SK-N-SH (cell line): ENCODE measurements around the gene SELENOI. TPM values are rescaled to one million over a fixed set of nuclear protein-coding genes. Genes with fewer than 3 reads are reported as not detected.
"Not testable (repeated sequence)": the region's sequence is repeated elsewhere in the genome, so short reads cannot be mapped to it uniquely, and the experiment has no call there.

Experiments
- CTCF ChIA-PET: fragments of 300-600, 350-600 bp; formaldehyde crosslinking; extraction: SDS; loops from one replicate; lab custom pipeline; 2021; lab: Yijun Ruan, JAX
- POLR2A ChIA-PET: fragments of 350-600 bp; sonication (Branson Sonifier 250); formaldehyde crosslinking; extraction: SDS; loops from one replicate; lab custom pipeline; 2020; ENCODE audit warnings: antibody characterized with exemption, inconsistent platforms; lab: Yijun Ruan, JAX
- DNase-seq: peaks from one replicate; pipeline ENCODE4 v3.0.0; 2012
- H2AFZ ChIP-seq: fragments of 200-600 bp; sonication (generic); 2 replicates; pipeline ENCODE4 v1.8.1; 2016; ENCODE audit warnings: antibody characterized with exemption, mild to moderate bottlenecking, low read depth
- H3F3A ChIP-seq: fragments of 200-600 bp; sonication (generic); replicated peaks from 2 replicates; pipeline ENCODE3; 2016; ENCODE audit warnings: antibody characterized with exemption, mild to moderate bottlenecking; ENCODE audit not compliant: insufficient read depth
- H3K27ac ChIP-seq, 2 experiments: fragments of 200-500 bp in 1 of 2; fragments of 200-600 bp in 1 of 2; sonication (Bioruptor generic) in 1 of 2; sonication (generic), shearing (Covaris generic) in 1 of 2; 2 replicates each; pipeline versions ENCODE4 v1.5.1 to v1.6.1; 2014 to 2016; ENCODE audit warnings: low read depth in 2 of 2, inconsistent platforms in 1 of 2, low read length in 1 of 2, mild to moderate bottlenecking in 1 of 2, mixed read lengths in 1 of 2
- H3K27me3 ChIP-seq: fragments of 200-600 bp; sonication (generic), shearing (Covaris generic); 2 replicates; pipeline ENCODE4 v1.6.1; 2016; ENCODE audit warnings: mixed run types; ENCODE audit not compliant: insufficient read depth
- H3K36me3 ChIP-seq, 2 experiments: fragments of 200-500 bp in 1 of 2; fragments of 200-600 bp in 1 of 2; sonication (Bioruptor generic) in 1 of 2; sonication (generic) in 1 of 2; replicated peaks in 1 of 2; 2 replicates each; pipeline versions ENCODE3 to v1.5.1; 2014 to 2016; ENCODE audit warnings: low read length in 1 of 2, mild to moderate bottlenecking in 1 of 2; ENCODE audit not compliant: insufficient read depth in 2 of 2, control insufficient read depth in 1 of 2
- H3K4me1 ChIP-seq, 2 experiments: fragments of 200-500 bp in 1 of 2; fragments of 200-600 bp in 1 of 2; sonication (Bioruptor generic) in 1 of 2; sonication (generic), shearing (Covaris generic) in 1 of 2; 2 replicates each; pipeline versions ENCODE4 v1.5.1 to v1.6.1; 2014 to 2016; ENCODE audit warnings: low read depth in 1 of 2, low read length in 1 of 2, mixed run types in 1 of 2; ENCODE audit not compliant: insufficient read depth in 2 of 2, control insufficient read depth in 1 of 2
- H3K4me2 ChIP-seq: fragments of 200-600 bp; sonication (generic), shearing (Covaris generic); 2 replicates; pipeline ENCODE4 v1.6.1; 2017; ENCODE audit warnings: mixed run types
- H3K4me3 ChIP-seq, 2 experiments: fragments of 200-500 bp in 1 of 2; fragments of 200-600 bp in 1 of 2; sonication (Bioruptor generic) in 1 of 2; sonication (generic), shearing (Covaris generic) in 1 of 2; 2 replicates each; pipeline versions ENCODE4 v1.5.1 to v1.8.1; 2014 to 2016; ENCODE audit warnings: low read depth in 2 of 2, inconsistent platforms in 1 of 2, low read length in 1 of 2, mild to moderate bottlenecking in 1 of 2, mixed read lengths in 1 of 2, moderate library complexity in 1 of 2
- H3K79me2 ChIP-seq: fragments of 200-600 bp; sonication (generic); 2 replicates; pipeline ENCODE4 v1.8.1; 2017; ENCODE audit warnings: mild to moderate bottlenecking; ENCODE audit not compliant: insufficient read depth
- H3K9ac ChIP-seq: fragments of 200-600 bp; sonication (generic); 2 replicates; pipeline ENCODE4 v1.6.1; 2017; ENCODE audit warnings: mixed run types
- H3K9me2 ChIP-seq: fragments of 200-600 bp; sonication (generic); 2 replicates; pipeline ENCODE4 v1.6.1; 2017; ENCODE audit warnings: mixed run types
- H3K9me3 ChIP-seq: fragments of 200-600 bp; sonication (generic); 2 replicates; pipeline ENCODE4 v1.6.1; 2017; ENCODE audit warnings: mixed run types, mild to moderate bottlenecking, moderate library complexity
- H4K20me1 ChIP-seq: fragments of 200-600 bp; sonication (generic); 2 replicates; pipeline ENCODE4 v1.6.1; 2017; ENCODE audit warnings: mild to moderate bottlenecking, mixed run types; ENCODE audit not compliant: insufficient read depth
- ELF1 ChIP-seq: IDR thresholded peaks from 2 replicates; pipeline ENCODE4 v1.4.0; 2012
- EP300 ChIP-seq, 2 experiments: IDR thresholded peaks; 2 replicates each; pipeline versions ENCODE4 v1.4.0 to v1.6.1; 2012; ENCODE audit warnings: borderline replicate concordance in 1 of 2, low read depth in 1 of 2, low read length in 1 of 2
- EZH2phosphoT487 ChIP-seq: fragments of 200-600 bp; sonication (generic); IDR thresholded peaks from 2 replicates; pipeline ENCODE4 v1.6.1; 2017; ENCODE audit warnings: low read depth, mixed run types, mild to moderate bottlenecking, antibody characterized with exemption, moderate library complexity, borderline replicate concordance
- FOSL2 ChIP-seq: IDR thresholded peaks from 2 replicates; pipeline ENCODE4 v1.4.0; 2012; ENCODE audit warnings: low read depth, mild to moderate bottlenecking, moderate library complexity, borderline replicate concordance
- GATA2 ChIP-seq: sonication (generic); formaldehyde crosslinking; IDR thresholded peaks from 2 replicates; pipeline ENCODE4 v1.5.0; 2020; ENCODE audit warnings: mild to moderate bottlenecking, missing genetic modification reagents
- IRF3 ChIP-seq: fragments of 150-350 bp; IDR thresholded peaks from 2 replicates; pipeline ENCODE4 v1.6.1; 2016; ENCODE audit warnings: mild to moderate bottlenecking, low read depth, low read length
- JUND ChIP-seq: IDR thresholded peaks from 2 replicates; pipeline ENCODE4 v1.4.0; 2012
- MAX ChIP-seq: IDR thresholded peaks from 2 replicates; pipeline ENCODE4 v1.4.0; 2012; ENCODE audit warnings: low read depth
- NFIC ChIP-seq: IDR thresholded peaks from 2 replicates; pipeline ENCODE4 v1.4.0; 2012; ENCODE audit warnings: borderline replicate concordance
- POLR2AphosphoS5 ChIP-seq: IDR thresholded peaks from 2 replicates; pipeline ENCODE4 v1.6.1; 2012; ENCODE audit warnings: low read depth, low read length
- RAD21 ChIP-seq: IDR thresholded peaks from 2 replicates; pipeline ENCODE4 v1.6.1; 2012; ENCODE audit warnings: mild to moderate bottlenecking, low read length
- RCOR1 ChIP-seq: fragments of 150-350 bp; IDR thresholded peaks from 2 replicates; pipeline ENCODE4 v1.6.1; 2017; ENCODE audit warnings: antibody characterized with exemption, low read length
- RFX5 ChIP-seq: IDR thresholded peaks from 2 replicates; pipeline ENCODE4 v1.6.1; 2012; ENCODE audit warnings: mild to moderate bottlenecking, improper control_type of control experiment, low read length
- SMC3 ChIP-seq: IDR thresholded peaks from 2 replicates; pipeline ENCODE4 v1.6.1; 2012; ENCODE audit warnings: low read depth, low read length, improper control_type of control experiment
- TCF12 ChIP-seq: IDR thresholded peaks from 2 replicates; pipeline ENCODE4 v1.4.0; 2012
- TEAD4 ChIP-seq: IDR thresholded peaks from 2 replicates; pipeline ENCODE4 v1.4.0; 2012; ENCODE audit warnings: mild to moderate bottlenecking, borderline replicate concordance; ENCODE audit not compliant: insufficient read depth
- WGBS: methylation state at CpG from one replicate; pipeline ENCODE4 v1.1.6; 2017; ENCODE audit warnings: low lambda C conversion rate; 5-methylcytosine and 5-hydroxymethylcytosine counted together
- polyA plus RNA-seq, 3 experiments: library from polyadenylated mRNA; depleted of rRNA; stranded (reverse); fragments of >200 nt; gene quantifications; 2 replicates each; pipeline ENCODE4 v1.2.3, GENCODE V29; 2012
- TF ChIP-seq, protein P1 (sequence below): fragments of 200-600 bp; sonication (generic); IDR thresholded peaks from 2 replicates; pipeline ENCODE4 v1.6.1; 2017; ENCODE audit warnings: antibody characterized with exemption, mild to moderate bottlenecking, moderate library complexity
- TF ChIP-seq, protein P2 (sequence below): IDR thresholded peaks from 2 replicates; pipeline ENCODE4; 2012

Gene SELENOI
- polyA plus RNA-seq, 1 of the 3 experiments (the other 2 are of a cell fraction), result 4.4 TPM

DNA sequence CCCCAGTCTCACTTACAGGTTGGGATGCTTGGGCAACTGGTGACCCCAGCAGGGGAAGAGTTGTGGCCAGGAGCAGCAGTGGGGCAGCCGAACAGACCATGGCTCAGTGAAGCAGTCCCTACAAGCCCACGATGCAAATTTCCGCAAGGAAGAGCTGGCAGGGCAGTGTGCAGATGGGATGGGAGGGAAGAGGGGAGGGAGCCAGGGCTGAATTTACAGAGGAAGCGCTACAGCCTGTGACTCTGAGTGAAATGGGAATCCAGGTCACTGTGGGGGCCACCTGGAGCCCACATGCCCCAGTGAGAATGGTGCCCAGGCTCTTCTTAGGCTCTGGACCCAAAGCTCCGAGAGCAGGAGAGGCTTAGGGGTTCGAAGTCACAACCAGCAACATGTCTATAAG is 27.0 kb upstream of the SELENOI start:
- Histone ChIP-seq H3K27me3 (peaks cover 15% of the 10 kb centered on the region; the same call in 1 of the 2 replicates), H3K27ac (no peak overlapping the region), H3K36me3 (no peaks in the 10 kb centered on the region), H3K79me2 (no peaks in the 10 kb centered on the region)
- TF ChIP-seq RCOR1 (no peak), ELF1 (no peak), GATA2 (CRISPR knock-in tag) (no peak), EZH2phosphoT487 (no peak), TCF12 (no peak), RAD21 (no peak), POLR2AphosphoS5 (no peak)
- TF ChIP-seq, all 33 proteins: peak for 0
- whole genome bisulfite sequencing, result 63% methylated on average over 6 of the region's 6 CpGs
- no peak overlapping the region for H3K9ac ChIP-seq
- no peaks in the 10 kb centered on the region for H3K9me3 ChIP-seq
- H3K4me3 ChIP-seq, result no peak overlapping the region
- no peak overlapping the region for H2AFZ ChIP-seq
- ChIA-PET CTCF (interaction anchor here (1.0 to 7.2 kb wide), 4 partner anchors 9 to 259 kb away, joined by 3 to 68 read pairs (median 27); no protein-coding TSS in a partner anchor), POLR2A (no interaction called here)
- no peaks in the 10 kb centered on the region for H3K9me2 ChIP-seq
- H3F3A ChIP-seq, result no peaks in the 10 kb centered on the region
- DNase-seq, result no peak
- no peak overlapping the region for H3K4me2 ChIP-seq
- peaks cover 0 to 5% of the 10 kb centered on the region in 2 experiments; a peak in 1 of 4 replicates for H3K4me1 ChIP-seq
- H4K20me1 ChIP-seq, result no peaks in the 10 kb centered on the region

- H3K9me3 ChIP-seq, H3K27me3 ChIP-seq, H3F3A ChIP-seq, H3K4me3 ChIP-seq, H4K20me1 ChIP-seq, H3K36me3 ChIP-seq, H3K79me2 ChIP-seq, H3K9ac ChIP-seq, H3K4me2 ChIP-seq, H3K27ac ChIP-seq, H2AFZ ChIP-seq, DNase-seq, H3K4me1 ChIP-seq, POLR2A ChIA-PET, H3K9me2 ChIP-seq: not testable (repeated sequence)
- CTCF ChIA-PET, result interaction anchor here (1.2 to 1.6 kb wide), 2 partner anchors 8 to 15 kb away, joined by 3 to 4 read pairs; no protein-coding TSS in a partner anchor
Measured at GRCh38 chr2:26324479-26324878, 21.5 kb upstream of the SELENOI start.

- 66% methylated on average over 3 of the region's 3 CpGs for WGBS
- Histone ChIP-seq H3K4me3 (no peak overlapping the region), H3K9me3 (no peaks in the 10 kb centered on the region), H3K4me2 (no peak overlapping the region), H3K27ac (no peak overlapping the region), H4K20me1 (no peaks in the 10 kb centered on the region), H3K9me2 (no peaks in the 10 kb centered on the region), H3K4me1 (no peaks in the 10 kb centered on the region), H3K27me3 (0 out of 2 replicates have a peak, but pooled peaks cover 10% of the 10 kb centered on the region), H2AFZ (no peak overlapping the region), H3F3A (peaks cover 6% of the 10 kb centered on the region), H3K79me2 (no peaks in the 10 kb centered on the region), H3K36me3 (no peaks in the 10 kb centered on the region), H3K9ac (no peak overlapping the region)
- POLR2A ChIA-PET, result no interaction called here
- CTCF ChIA-PET, result interaction anchor here (0.6 to 1.6 kb wide), 3 partner anchors 8 to 28 kb away, joined by 3 to 4 read pairs (median 3); no protein-coding TSS in a partner anchor
- DNase-seq, result no peak
- TF ChIP-seq IRF3 (no peak), GATA2 (CRISPR knock-in tag) (no peak), FOSL2 (no peak), RFX5 (no peak), NFIC (no peak), EP300 (IDR thresholded peaks at IDR 0.05; ENCODE audit: borderline replicate concordance in 1 of 2, low read depth in 1 of 2, low read length in 1 of 2) (no peak), TCF12 (no peak), SMC3 (no peak), JUND (no peak), TEAD4 (no peak), POLR2AphosphoS5 (no peak), MAX (no peak)
- TF ChIP-seq, protein P1, sequence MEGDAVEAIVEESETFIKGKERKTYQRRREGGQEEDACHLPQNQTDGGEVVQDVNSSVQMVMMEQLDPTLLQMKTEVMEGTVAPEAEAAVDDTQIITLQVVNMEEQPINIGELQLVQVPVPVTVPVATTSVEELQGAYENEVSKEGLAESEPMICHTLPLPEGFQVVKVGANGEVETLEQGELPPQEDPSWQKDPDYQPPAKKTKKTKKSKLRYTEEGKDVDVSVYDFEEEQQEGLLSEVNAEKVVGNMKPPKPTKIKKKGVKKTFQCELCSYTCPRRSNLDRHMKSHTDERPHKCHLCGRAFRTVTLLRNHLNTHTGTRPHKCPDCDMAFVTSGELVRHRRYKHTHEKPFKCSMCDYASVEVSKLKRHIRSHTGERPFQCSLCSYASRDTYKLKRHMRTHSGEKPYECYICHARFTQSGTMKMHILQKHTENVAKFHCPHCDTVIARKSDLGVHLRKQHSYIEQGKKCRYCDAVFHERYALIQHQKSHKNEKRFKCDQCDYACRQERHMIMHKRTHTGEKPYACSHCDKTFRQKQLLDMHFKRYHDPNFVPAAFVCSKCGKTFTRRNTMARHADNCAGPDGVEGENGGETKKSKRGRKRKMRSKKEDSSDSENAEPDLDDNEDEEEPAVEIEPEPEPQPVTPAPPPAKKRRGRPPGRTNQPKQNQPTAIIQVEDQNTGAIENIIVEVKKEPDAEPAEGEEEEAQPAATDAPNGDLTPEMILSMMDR, result no peak
- TF ChIP-seq, protein P2, sequence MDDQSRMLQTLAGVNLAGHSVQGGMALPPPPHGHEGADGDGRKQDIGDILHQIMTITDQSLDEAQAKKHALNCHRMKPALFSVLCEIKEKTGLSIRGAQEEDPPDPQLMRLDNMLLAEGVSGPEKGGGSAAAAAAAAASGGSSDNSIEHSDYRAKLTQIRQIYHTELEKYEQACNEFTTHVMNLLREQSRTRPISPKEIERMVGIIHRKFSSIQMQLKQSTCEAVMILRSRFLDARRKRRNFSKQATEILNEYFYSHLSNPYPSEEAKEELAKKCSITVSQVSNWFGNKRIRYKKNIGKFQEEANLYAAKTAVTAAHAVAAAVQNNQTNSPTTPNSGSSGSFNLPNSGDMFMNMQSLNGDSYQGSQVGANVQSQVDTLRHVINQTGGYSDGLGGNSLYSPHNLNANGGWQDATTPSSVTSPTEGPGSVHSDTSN, result no peak
Measured at GRCh38 chr2:26324903-26325302, 21.0 kb upstream of the SELENOI start.
